ENCODE data around the gene NDST1. TPM values are rescaled to one million over a fixed set of nuclear protein-coding genes. Genes with fewer than 3 reads are reported as not detected.

Gene NDST1
- polyA plus RNA-seq, 1 experiment: 52.2 TPM

DNA sequence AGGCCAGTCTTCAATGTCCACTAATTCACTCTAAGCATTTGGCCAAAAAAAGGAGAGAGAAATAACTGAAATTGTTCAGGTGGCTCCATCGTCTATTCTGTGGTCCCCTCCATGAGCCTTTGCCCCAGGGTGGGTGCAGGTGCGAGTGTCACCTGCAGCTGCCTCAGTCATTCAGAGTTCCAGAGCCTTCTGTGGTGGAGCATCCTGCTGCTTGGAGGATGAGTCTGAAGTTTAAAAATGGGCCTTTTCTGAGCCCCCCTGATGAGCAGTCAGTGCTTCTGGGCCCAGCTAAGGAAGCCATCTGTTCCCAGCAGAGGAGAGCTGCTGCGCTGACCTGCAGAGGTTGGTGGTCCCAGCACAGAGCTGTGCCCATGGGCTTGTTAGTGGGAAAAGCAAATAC is 48.2 kb downstream of the NDST1 start:
- ChIA-PET POLR2A (interaction anchor here (0.6 kb wide), 1 partner anchor 134 kb away, joined by 3 read pairs; no protein-coding TSS in a partner anchor), CTCF (interaction anchor here (1.3 to 7.9 kb wide), 3 partner anchors 97 to 100 kb away, joined by 4 to 130 read pairs (median 6); no protein-coding TSS in a partner anchor)
- Histone ChIP-seq H3K4me3 (ENCODE audit: low read depth, low read length) (no peak overlapping the region), H3K9me3 (ENCODE audit: control insufficient read depth, insufficient read depth, low read length) (no peaks in the 10 kb centered on the region), H3K27ac (ENCODE audit: low read depth, low read length) (no peak overlapping the region), H3K27me3 (ENCODE audit: control insufficient read depth, insufficient read depth, low read length) (no peaks in the 10 kb centered on the region)
- TF ChIP-seq, protein P1, sequence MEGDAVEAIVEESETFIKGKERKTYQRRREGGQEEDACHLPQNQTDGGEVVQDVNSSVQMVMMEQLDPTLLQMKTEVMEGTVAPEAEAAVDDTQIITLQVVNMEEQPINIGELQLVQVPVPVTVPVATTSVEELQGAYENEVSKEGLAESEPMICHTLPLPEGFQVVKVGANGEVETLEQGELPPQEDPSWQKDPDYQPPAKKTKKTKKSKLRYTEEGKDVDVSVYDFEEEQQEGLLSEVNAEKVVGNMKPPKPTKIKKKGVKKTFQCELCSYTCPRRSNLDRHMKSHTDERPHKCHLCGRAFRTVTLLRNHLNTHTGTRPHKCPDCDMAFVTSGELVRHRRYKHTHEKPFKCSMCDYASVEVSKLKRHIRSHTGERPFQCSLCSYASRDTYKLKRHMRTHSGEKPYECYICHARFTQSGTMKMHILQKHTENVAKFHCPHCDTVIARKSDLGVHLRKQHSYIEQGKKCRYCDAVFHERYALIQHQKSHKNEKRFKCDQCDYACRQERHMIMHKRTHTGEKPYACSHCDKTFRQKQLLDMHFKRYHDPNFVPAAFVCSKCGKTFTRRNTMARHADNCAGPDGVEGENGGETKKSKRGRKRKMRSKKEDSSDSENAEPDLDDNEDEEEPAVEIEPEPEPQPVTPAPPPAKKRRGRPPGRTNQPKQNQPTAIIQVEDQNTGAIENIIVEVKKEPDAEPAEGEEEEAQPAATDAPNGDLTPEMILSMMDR (IDR thresholded peaks at IDR 0.05; ENCODE audit: low read depth, low read length): no peak
- DNase-seq (ENCODE audit: low read depth, low spot score): no peak

DNA sequence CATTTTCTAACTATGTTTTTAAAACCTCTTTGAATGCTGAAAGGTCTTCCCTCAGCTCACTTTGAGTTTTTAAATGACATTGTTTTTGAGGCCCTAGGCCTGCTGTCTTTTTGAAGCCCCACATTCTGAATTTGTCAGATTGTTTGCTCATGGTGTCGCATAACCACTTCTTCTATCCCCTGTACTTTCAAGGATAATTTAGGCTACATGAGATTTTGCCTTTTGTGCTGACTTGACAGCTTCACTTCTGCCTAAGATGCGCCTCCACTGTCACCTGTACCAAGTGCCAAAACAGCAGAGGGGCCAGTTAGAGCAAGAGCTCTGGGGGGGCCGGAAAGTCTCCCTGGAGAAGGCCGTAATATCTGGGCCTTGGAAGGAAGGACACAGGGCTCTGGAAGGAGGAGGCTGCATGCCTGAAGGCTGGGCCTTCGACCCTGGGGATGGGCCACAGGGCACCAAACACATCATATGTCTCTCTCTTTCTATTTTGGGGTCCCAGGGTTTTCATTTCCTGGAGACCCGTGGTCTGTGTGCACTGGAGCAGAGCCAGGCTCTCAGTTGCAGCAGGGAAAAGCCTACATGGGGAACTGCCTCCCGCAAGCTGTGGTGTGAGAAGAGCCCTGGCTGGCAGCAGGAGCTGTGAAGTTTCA is 49.1 kb downstream of the NDST1 start:
- Histone ChIP-seq H3K9me3 (ENCODE audit: control insufficient read depth, insufficient read depth, low read length) (no peaks in the 10 kb centered on the region), H3K27ac (ENCODE audit: low read depth, low read length) (no peak overlapping the region), H3K4me3 (ENCODE audit: low read depth, low read length) (no peak overlapping the region), H3K27me3 (ENCODE audit: control insufficient read depth, insufficient read depth, low read length) (no peaks in the 10 kb centered on the region)
- DNase-seq (ENCODE audit: low read depth, low spot score): no peak
- ChIA-PET CTCF (interaction anchor here (1.3 to 7.9 kb wide), 3 partner anchors 97 to 99 kb away, joined by 6 to 130 read pairs (median 87); no protein-coding TSS in a partner anchor), POLR2A (interaction anchor here (1.4 kb wide), 1 partner anchor 107 kb away, joined by 7 read pairs; the partner anchor contains the start of gene RPS14)
- TF ChIP-seq, protein P1 (IDR thresholded peaks at IDR 0.05; ENCODE audit: low read depth, low read length): no peak

DNA sequence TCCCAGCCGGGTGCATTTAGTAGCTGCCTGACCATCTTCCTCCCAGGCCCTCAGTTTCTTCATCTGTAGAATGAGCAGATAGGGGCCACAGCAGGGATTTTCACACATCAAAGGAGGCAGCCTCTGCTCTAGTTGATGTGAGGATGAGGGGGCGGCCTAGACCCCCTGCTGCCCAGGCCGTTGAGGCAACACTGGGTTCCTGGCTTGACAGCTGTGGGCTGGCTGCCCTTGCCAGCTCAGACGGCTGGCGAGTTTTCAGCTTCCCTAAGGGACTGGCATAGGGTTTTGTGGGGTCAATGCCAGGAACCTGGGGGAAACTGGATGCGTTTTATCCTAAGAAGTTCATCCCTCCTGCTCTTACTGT is 49.6 kb downstream of the NDST1 start:
- Histone ChIP-seq H3K4me3 (ENCODE audit: low read depth, low read length) (no peak overlapping the region), H3K9me3 (ENCODE audit: control insufficient read depth, insufficient read depth, low read length) (peaks cover 2% of the 10 kb centered on the region; the same call in 1 of the 2 replicates), H3K27me3 (ENCODE audit: control insufficient read depth, insufficient read depth, low read length) (no peaks in the 10 kb centered on the region), H3K27ac (ENCODE audit: low read depth, low read length) (no peak overlapping the region)
- no peak for DNase-seq (ENCODE audit: low read depth, low spot score)
- TF ChIP-seq, protein P1 (IDR thresholded peaks at IDR 0.05; ENCODE audit: low read depth, low read length): no peak
- POLR2A ChIA-PET: interaction anchor here (1.4 kb wide), 1 partner anchor 108 kb away, joined by 7 read pairs; the partner anchor contains the start of gene RPS14
- CTCF ChIA-PET: interaction anchor here (5.9 to 7.9 kb wide), 2 partner anchors 98 kb away, joined by 87 to 130 read pairs; no protein-coding TSS in a partner anchor

DNA sequence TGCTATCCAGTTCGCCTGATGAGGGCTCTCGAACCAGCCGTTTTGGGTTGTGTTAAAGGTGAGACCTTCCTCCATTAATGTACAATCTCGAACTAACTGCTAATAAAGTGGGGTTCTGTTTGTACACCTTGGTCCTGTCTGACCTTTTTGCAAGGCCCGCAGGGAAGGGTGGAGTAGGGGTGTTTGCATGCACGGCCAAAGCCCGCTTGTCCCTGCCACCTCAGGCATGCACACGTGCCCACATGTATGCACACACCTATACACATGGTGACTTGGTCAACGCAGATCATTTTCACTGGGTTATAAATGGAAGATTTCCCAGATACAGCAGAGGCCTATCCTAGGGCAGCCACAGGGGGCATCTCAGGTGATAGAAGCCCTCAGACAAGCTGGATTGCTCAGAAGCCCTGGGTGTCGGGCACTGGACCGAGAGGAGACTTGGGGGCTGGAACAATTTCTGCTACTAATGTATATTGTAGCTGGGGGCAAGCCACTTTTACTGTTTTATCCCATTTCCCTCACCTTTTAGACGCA is 50.2 kb downstream of the NDST1 start:
- DNase-seq (ENCODE audit: low read depth, low spot score): no peak
- TF ChIP-seq, protein P1 (IDR thresholded peaks at IDR 0.05; ENCODE audit: low read depth, low read length): no peak
- Histone ChIP-seq H3K9me3 (ENCODE audit: control insufficient read depth, insufficient read depth, low read length) (peaks cover 4% of the 10 kb centered on the region; the same call in 1 of the 2 replicates), H3K27me3 (ENCODE audit: control insufficient read depth, insufficient read depth, low read length) (no peaks in the 10 kb centered on the region), H3K27ac (ENCODE audit: low read depth, low read length) (no peak overlapping the region), H3K4me3 (ENCODE audit: low read depth, low read length) (no peak overlapping the region)
- POLR2A ChIA-PET: interaction anchor here (0.6 to 1.7 kb wide), 3 partner anchors 71 to 109 kb away, joined by 4 to 7 read pairs (median 6); partner anchors contain the start of gene RPS14
- CTCF ChIA-PET: interaction anchor here (5.9 to 7.9 kb wide), 2 partner anchors 98 kb away, joined by 87 to 130 read pairs; no protein-coding TSS in a partner anchor
